Transverse colon (tissue), 3 donors: ENCODE data around the gene TMEM236.

Experiments used
- EP300 ChIP-seq: sonication (generic); formaldehyde crosslinking; IDR thresholded peaks from one replicate; pipeline ENCODE4 v1.6.1; 2017; ENCODE audit warnings: antibody characterized with exemption, low read depth
- TF ChIP-seq, protein P1 (sequence below), 5 experiments: fragments of 200-600 bp in 3 of 5; fragments of 450-650 bp in 2 of 5; sonication (generic) in 3 of 5; IDR thresholded peaks; 1 replicate in 2 of 5; 2 replicates in 3 of 5; pipeline ENCODE4 v1.5.1; 2016 to 2017; ENCODE audit warnings: antibody characterized with exemption in 5 of 5, inconsistent platforms in 3 of 5, mild to moderate bottlenecking in 2 of 5, moderate library complexity in 1 of 5

DNA sequence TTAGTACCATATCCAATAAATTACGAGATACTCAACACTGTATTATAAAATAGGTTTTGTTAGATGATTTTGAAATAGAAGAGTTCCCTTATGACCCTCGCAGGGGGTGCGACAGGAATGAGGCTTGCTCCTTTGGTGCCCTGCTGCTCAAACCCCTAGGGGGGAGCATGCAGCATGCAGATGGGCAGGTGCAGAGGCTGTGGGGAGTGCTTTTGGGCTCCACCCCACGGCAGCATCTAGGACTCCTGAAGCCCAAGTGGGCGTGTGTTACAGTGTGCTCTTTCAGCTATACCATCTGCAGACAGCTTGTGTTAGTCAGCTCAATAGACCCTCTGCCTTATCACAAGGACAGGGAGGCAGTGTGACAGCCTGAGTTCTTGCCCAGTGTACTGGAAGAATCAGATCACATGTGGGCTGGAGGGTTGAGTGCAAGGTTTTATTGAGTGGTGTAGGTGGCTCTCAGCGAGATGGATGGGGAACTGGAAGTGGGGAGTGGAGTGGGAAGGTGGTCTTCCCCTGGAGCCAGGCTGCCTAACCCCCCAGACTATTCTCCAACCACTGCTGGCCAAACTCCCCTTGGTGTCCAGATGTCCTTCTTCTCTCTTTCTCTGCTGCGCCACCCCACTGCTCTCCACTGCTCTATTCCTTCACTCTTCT is 54.0 kb downstream of the TMEM236 start:
- no peak for TF ChIP-seq EP300
- TF ChIP-seq, protein P1, sequence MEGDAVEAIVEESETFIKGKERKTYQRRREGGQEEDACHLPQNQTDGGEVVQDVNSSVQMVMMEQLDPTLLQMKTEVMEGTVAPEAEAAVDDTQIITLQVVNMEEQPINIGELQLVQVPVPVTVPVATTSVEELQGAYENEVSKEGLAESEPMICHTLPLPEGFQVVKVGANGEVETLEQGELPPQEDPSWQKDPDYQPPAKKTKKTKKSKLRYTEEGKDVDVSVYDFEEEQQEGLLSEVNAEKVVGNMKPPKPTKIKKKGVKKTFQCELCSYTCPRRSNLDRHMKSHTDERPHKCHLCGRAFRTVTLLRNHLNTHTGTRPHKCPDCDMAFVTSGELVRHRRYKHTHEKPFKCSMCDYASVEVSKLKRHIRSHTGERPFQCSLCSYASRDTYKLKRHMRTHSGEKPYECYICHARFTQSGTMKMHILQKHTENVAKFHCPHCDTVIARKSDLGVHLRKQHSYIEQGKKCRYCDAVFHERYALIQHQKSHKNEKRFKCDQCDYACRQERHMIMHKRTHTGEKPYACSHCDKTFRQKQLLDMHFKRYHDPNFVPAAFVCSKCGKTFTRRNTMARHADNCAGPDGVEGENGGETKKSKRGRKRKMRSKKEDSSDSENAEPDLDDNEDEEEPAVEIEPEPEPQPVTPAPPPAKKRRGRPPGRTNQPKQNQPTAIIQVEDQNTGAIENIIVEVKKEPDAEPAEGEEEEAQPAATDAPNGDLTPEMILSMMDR (IDR thresholded peaks at IDR 0.05) = peak in 2 of 5 experiments; percentile 30 to 34
